ENCODE data around the gene CIPC. TPM values are rescaled to one million over a fixed set of nuclear protein-coding genes. Genes with fewer than 3 reads are reported as not detected.

CIPC gene
- total and polyA plus RNA-seq, 7 donors, result 14.8 to 96.1 (median 59.7) TPM

- TF ChIP-seq, protein P1, sequence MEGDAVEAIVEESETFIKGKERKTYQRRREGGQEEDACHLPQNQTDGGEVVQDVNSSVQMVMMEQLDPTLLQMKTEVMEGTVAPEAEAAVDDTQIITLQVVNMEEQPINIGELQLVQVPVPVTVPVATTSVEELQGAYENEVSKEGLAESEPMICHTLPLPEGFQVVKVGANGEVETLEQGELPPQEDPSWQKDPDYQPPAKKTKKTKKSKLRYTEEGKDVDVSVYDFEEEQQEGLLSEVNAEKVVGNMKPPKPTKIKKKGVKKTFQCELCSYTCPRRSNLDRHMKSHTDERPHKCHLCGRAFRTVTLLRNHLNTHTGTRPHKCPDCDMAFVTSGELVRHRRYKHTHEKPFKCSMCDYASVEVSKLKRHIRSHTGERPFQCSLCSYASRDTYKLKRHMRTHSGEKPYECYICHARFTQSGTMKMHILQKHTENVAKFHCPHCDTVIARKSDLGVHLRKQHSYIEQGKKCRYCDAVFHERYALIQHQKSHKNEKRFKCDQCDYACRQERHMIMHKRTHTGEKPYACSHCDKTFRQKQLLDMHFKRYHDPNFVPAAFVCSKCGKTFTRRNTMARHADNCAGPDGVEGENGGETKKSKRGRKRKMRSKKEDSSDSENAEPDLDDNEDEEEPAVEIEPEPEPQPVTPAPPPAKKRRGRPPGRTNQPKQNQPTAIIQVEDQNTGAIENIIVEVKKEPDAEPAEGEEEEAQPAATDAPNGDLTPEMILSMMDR (IDR thresholded peaks at IDR 0.05), result no peak
- TF ChIP-seq POLR2A (IDR thresholded peaks at IDR 0.05), result no peak
- TF ChIP-seq POLR2AphosphoS5 (IDR thresholded peaks at IDR 0.05), result no peak
- TF ChIP-seq EP300 (IDR thresholded peaks at IDR 0.05), result no peak
- intact Hi-C loops (cut with DNase I), result no loop called here
- Histone ChIP-seq H3K4me1 (no peaks in the 10 kb centered on the region), H3K36me3 (no peaks in the 10 kb centered on the region), H3K9me3 (no peaks in the 10 kb centered on the region), H3K27me3 (no peaks in the 10 kb centered on the region), H3K4me3 (no peak overlapping the region), H3K27ac (no peak overlapping the region)
- no peak for DNase-seq
- 93 to 94% methylated on average over 12 of the region's 12 CpGs for WGBS, 2 donors
Observed at GRCh38 chr14:77061630-77062257, 36.3 kb upstream of the CIPC start.

DNA sequence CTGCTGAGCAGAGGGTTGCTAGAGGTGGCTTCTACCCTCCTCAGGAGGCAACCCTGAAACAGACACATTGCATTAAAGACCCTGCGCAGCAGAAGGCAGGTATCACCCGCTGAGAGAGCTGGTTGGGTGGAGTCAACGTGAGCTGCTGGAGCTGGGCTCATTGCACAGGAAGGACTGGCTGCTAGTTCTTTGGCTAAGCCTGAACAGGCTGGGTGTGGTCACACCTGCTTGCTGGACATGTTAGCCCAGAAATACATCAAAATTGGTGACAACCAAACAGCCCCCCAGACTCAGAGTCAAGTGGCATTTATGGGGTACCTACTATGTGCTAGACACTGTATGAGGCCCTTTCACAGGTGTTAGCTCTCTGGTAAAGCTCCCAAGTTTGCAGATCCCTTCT lies 35.8 kb upstream of the CIPC start:
- intact Hi-C loops (cut with DNase I), result no loop called here
- Histone ChIP-seq H3K27ac (no peak overlapping the region), H3K4me1 (no peaks in the 10 kb centered on the region), H3K4me3 (no peak overlapping the region), H3K9me3 (no peaks in the 10 kb centered on the region), H3K27me3 (no peaks in the 10 kb centered on the region), H3K36me3 (no peaks in the 10 kb centered on the region)
- no peak for DNase-seq
- 45 to 81% methylated on average over 3 of the region's 3 CpGs for WGBS, 2 donors
- TF ChIP-seq POLR2AphosphoS5 (IDR thresholded peaks at IDR 0.05) (no peak), EP300 (IDR thresholded peaks at IDR 0.05) (no peak), POLR2A (IDR thresholded peaks at IDR 0.05) (no peak)
- TF ChIP-seq, protein P1 (IDR thresholded peaks at IDR 0.05), result no peak

GRCh38 chr14:77063571-77064171 lies 34.4 kb upstream of the CIPC start:
- no peak for DNase-seq
- Histone ChIP-seq H3K9me3 (no peaks in the 10 kb centered on the region), H3K27me3 (no peaks in the 10 kb centered on the region), H3K27ac (no peak overlapping the region), H3K4me1 (peaks cover 0 to 11% (median 10%) of the 10 kb centered on the region in 4 donors), H3K36me3 (no peaks in the 10 kb centered on the region), H3K4me3 (no peak overlapping the region)
- TF ChIP-seq EP300 (IDR thresholded peaks at IDR 0.05) (no peak), POLR2A (IDR thresholded peaks at IDR 0.05) (no peak), POLR2AphosphoS5 (IDR thresholded peaks at IDR 0.05) (no peak)
- TF ChIP-seq, protein P1 (IDR thresholded peaks at IDR 0.05), result no peak
- WGBS, 2 donors, result 75 to 84% methylated on average over 10 of the region's 10 CpGs
- intact Hi-C loops (cut with DNase I), result no loop called here

- Histone ChIP-seq H3K4me3 (no peak overlapping the region), H3K4me1 (peaks cover 0 to 19% (median 11%) of the 10 kb centered on the region in 4 donors), H3K36me3 (no peaks in the 10 kb centered on the region), H3K27me3 (no peaks in the 10 kb centered on the region), H3K27ac (no peak overlapping the region), H3K9me3 (no peaks in the 10 kb centered on the region)
- DNase-seq, result no peak
- intact Hi-C loops (cut with DNase I), result no loop called here
- 68 to 83% methylated on average over 8 of the region's 8 CpGs for WGBS, 2 donors
- TF ChIP-seq POLR2A (IDR thresholded peaks at IDR 0.05), result no peak
- TF ChIP-seq EP300 (IDR thresholded peaks at IDR 0.05), result no peak
- TF ChIP-seq, protein P1 (IDR thresholded peaks at IDR 0.05), result no peak
Observed at GRCh38 chr14:77064521-77065178, 33.4 kb upstream of the CIPC start.
